Mammary epithelial cell (primary cell): Measurements from ENCODE around the gene KLF15.

Experiments used
- EZH2 ChIP-seq: IDR thresholded peaks from 2 replicates; pipeline ENCODE4 v1.6.1; 2012; ENCODE audit warnings: low read length, inconsistent platforms, borderline replicate concordance
- TF ChIP-seq, protein P1 (sequence below), 2 donors: IDR thresholded peaks in 1 of 2; conservative IDR thresholded peaks in 1 of 2; 2 replicates each; pipeline ENCODE4 v1.5.1; 2011 to 2012; ENCODE audit warnings: inconsistent platforms in 2 of 2, low read length in 2 of 2, mild to moderate bottlenecking in 2 of 2, control low read depth in 1 of 2, low read depth in 1 of 2; ENCODE audit not compliant: insufficient read depth in 1 of 2; ENCODE audit errors: extremely low read depth in 1 of 2

GRCh38 chr3:126370055-126370454 is 12.8 kb upstream of the KLF15 start:
- TF ChIP-seq, protein P1, sequence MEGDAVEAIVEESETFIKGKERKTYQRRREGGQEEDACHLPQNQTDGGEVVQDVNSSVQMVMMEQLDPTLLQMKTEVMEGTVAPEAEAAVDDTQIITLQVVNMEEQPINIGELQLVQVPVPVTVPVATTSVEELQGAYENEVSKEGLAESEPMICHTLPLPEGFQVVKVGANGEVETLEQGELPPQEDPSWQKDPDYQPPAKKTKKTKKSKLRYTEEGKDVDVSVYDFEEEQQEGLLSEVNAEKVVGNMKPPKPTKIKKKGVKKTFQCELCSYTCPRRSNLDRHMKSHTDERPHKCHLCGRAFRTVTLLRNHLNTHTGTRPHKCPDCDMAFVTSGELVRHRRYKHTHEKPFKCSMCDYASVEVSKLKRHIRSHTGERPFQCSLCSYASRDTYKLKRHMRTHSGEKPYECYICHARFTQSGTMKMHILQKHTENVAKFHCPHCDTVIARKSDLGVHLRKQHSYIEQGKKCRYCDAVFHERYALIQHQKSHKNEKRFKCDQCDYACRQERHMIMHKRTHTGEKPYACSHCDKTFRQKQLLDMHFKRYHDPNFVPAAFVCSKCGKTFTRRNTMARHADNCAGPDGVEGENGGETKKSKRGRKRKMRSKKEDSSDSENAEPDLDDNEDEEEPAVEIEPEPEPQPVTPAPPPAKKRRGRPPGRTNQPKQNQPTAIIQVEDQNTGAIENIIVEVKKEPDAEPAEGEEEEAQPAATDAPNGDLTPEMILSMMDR (conservative IDR thresholded peaks at IDR 0.05 in 1 of 2, IDR thresholded peaks at IDR 0.05 in 1 of 2; ENCODE audit: extremely low read depth in 1 of 2, insufficient read depth in 1 of 2, low read depth in 1 of 2, low read length in 2 of 2) = no peak
- TF ChIP-seq EZH2 = no peak
